ENCODE measurements around the gene MED9. TPM values are rescaled to one million over a fixed set of nuclear protein-coding genes. Genes with fewer than 3 reads are reported as not detected.

Gene MED9
- total and polyA plus RNA-seq, 2 of the 4 experiments (the other 2 are of a cell fraction): 6.1 to 10.1 TPM

DNA sequence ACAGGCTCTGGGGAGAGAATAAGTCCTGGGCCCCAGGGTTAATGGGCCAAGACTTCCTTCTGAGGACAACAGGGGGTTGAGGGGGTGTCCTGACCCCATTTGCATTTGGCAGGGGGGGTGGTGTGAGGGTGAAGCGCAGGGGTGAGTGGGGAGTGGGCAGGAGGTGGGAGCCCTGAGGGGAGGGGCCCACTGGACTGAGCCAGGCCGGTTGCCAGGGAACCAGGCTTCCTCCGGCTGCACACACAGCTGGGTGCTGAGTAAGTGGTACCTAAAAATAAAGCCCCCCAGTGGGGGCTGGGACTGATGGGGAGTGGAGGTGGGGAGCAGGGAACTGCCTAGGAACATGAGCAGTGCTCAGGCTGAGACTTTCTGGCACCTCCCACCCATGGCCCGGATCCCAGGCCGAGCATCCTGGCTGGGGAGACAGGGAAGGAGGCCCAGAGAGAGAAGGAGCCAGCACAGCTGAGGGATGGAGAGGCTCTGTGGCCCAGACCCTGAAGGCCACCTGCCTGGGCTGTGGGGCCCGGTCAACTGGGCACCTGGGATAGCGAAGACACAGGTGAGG is 26.8 kb downstream of the MED9 start:
- Histone ChIP-seq H2AK5ac (ENCODE audit: low read depth, low read length) (no peak overlapping the region), H2BK15ac (ENCODE audit: low read depth, low read length) (no peak overlapping the region), H3K9ac (ENCODE audit: low read depth, low read length) (no peak overlapping the region), H2AK9ac (replicated peaks; ENCODE audit: low read depth, low read length, poor library complexity) (no peak overlapping the region), H3K4ac (ENCODE audit: low read depth, low read length) (no peak overlapping the region), H2AFZ (replicated peaks; ENCODE audit: low read length, poor library complexity) (no peak overlapping the region), H3K4me3 (ENCODE audit: insufficient read depth, low read depth, low read length) (no peak overlapping the region), H2BK20ac (ENCODE audit: low read depth, low read length) (no peak overlapping the region), H3K4me1 (ENCODE audit: control insufficient read depth, insufficient read depth, low read length) (no peaks in the 10 kb centered on the region), H3K27me3 (ENCODE audit: control insufficient read depth, insufficient read depth, low read length) (peaks cover 5% of the 10 kb centered on the region; the same call in 1 of the 2 replicates), H3K4me2 (ENCODE audit: low read depth, low read length) (no peak overlapping the region), H3K23ac (ENCODE audit: low read depth, low read length) (no peak overlapping the region), H3K18ac (ENCODE audit: low read depth, low read length) (no peak overlapping the region), H4K20me1 (ENCODE audit: insufficient read depth, low read length) (peaks cover 3% of the 10 kb centered on the region), H3K9me3 (ENCODE audit: control insufficient read depth, insufficient read depth, low read length) (no peaks in the 10 kb centered on the region), H4K91ac (ENCODE audit: insufficient read depth, low read depth, low read length) (no peak overlapping the region), H4K8ac (ENCODE audit: low read depth in 2 of 2, low read length in 2 of 2) (no peak overlapping the region), H3K14ac (replicated peaks; ENCODE audit: low read depth, low read length) (no peak overlapping the region), H2BK120ac (ENCODE audit: low read depth, low read length) (no peak overlapping the region), H3K79me1 (ENCODE audit: low read depth in 1 of 2, low read length in 2 of 2) (no peaks in the 10 kb centered on the region), H3K56ac (ENCODE audit: extremely low read depth, insufficient read depth, low read length) (no peak overlapping the region), H3K36me3 (ENCODE audit: control insufficient read depth, insufficient read depth, low read length) (no peaks in the 10 kb centered on the region), H3K9me1 (ENCODE audit: insufficient read depth, low read length) (no peaks in the 10 kb centered on the region), H4K5ac (ENCODE audit: low read depth, low read length) (no peak overlapping the region), H3K27ac (ENCODE audit: insufficient read depth, low read length) (no peak overlapping the region), H2BK5ac (ENCODE audit: low read depth, low read length, poor library complexity, severe bottlenecking) (no peak overlapping the region)
- WGBS, 2 experiments (ENCODE audit: extremely low coverage in 2 of 2, insufficient read length in 1 of 2): no CpG with 5 or more reads among the region's 7 CpGs
- CTCF ChIA-PET: no interaction called here
- no peak for TF ChIP-seq NFE2L2 (IDR thresholded peaks at IDR 0.05; ENCODE audit: low read depth, low read length)
- no peak for TF ChIP-seq RCOR1 (IDR thresholded peaks at IDR 0.05; ENCODE audit: insufficient replicate concordance, low read length)
- TF ChIP-seq CEBPB (IDR thresholded peaks at IDR 0.05; ENCODE audit: low read depth, low read length): no peak
- no peak for TF ChIP-seq MAFK (IDR thresholded peaks at IDR 0.05; ENCODE audit: low read depth, low read length)
- TF ChIP-seq MXI1 (IDR thresholded peaks at IDR 0.05; ENCODE audit: borderline replicate concordance, low read depth, low read length): no peak
- TF ChIP-seq POLR2A (IDR thresholded peaks at IDR 0.05; ENCODE audit: low read depth, low read length): no peak
- TF ChIP-seq, protein P1, sequence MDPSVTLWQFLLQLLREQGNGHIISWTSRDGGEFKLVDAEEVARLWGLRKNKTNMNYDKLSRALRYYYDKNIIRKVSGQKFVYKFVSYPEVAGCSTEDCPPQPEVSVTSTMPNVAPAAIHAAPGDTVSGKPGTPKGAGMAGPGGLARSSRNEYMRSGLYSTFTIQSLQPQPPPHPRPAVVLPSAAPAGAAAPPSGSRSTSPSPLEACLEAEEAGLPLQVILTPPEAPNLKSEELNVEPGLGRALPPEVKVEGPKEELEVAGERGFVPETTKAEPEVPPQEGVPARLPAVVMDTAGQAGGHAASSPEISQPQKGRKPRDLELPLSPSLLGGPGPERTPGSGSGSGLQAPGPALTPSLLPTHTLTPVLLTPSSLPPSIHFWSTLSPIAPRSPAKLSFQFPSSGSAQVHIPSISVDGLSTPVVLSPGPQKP (IDR thresholded peaks at IDR 0.05; ENCODE audit: borderline replicate concordance, low read depth, low read length): no peak
- TF ChIP-seq SMC3 (IDR thresholded peaks at IDR 0.05; ENCODE audit: low read depth, low read length): no peak
- no peak for TF ChIP-seq BHLHE40 (IDR thresholded peaks at IDR 0.05; ENCODE audit: low read depth, low read length)
- TF ChIP-seq FOS (IDR thresholded peaks at IDR 0.05; ENCODE audit: low read depth, low read length): no peak
- DNase-seq: no peak
- POLR2A ChIA-PET (ENCODE audit: unreplicated experiment): no interaction called here
- dilution Hi-C loops (cut with HindIII; ENCODE audit: low sequenced_read_pairs, unreplicated experiment) (no loop called here), in situ Hi-C loops (cut with MboI; ENCODE audit: low sequenced_read_pairs) (loop anchor here (5.0 kb wide), 1 partner anchor 64 kb away; no protein-coding TSS in a partner anchor), intact Hi-C loops (cut with micrococcal nuclease) (no loop called here)
- ATAC-seq (ENCODE audit: low read depth): peak; percentile 37; the same call in 1 of the 2 replicates
- no TSS peak for BruUV-seq (replicated peaks)
